SW480 (cell line): ENCODE data around the gene UBE4B.
"Not testable (repeated sequence)": the region's sequence is repeated elsewhere in the genome, so short reads cannot be mapped to it uniquely, and the experiment has no call there.

ENCODE experiments used
- DNase-seq: peaks from one replicate; pipeline ENCODE4 v3.0.0-alpha.2; 2016; ENCODE audit warnings: low spot score

UBE4B gene

GRCh38 chr1:10177876-10178275, 145.1 kb downstream of the UBE4B start:
- DNase-seq = no peak

GRCh38 chr1:10178597-10179405, 146.0 kb downstream of the UBE4B start:
- DNase-seq = no peak

- no peak for DNase-seq
Measured at GRCh38 chr1:10179406-10180091, 146.8 kb downstream of the UBE4B start.

- no peak for DNase-seq
Measured at GRCh38 chr1:10181154-10181553, 148.4 kb downstream of the UBE4B start.

DNA sequence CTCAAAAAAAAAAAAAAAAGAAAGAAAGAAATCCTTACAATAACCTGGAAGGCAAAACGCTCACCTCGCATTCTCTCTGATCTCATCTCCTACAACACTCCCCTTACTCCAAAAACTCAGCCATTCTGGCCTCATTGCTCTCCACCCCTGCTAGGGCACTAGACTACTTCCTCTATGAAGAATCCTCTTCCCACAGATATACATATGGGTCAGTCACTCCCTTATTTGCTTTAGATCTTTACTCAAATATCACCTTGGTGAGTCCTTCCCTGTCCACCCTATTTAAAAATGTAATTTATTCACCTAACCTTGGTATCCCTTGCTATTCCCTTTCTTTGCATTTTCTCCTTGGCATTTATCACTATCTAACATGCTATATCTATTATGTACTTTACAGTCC, 153.0 kb downstream of the UBE4B start:
- no peak for DNase-seq

GRCh38 chr1:10186331-10187025, 153.7 kb downstream of the UBE4B start:
- DNase-seq = no peak

DNA sequence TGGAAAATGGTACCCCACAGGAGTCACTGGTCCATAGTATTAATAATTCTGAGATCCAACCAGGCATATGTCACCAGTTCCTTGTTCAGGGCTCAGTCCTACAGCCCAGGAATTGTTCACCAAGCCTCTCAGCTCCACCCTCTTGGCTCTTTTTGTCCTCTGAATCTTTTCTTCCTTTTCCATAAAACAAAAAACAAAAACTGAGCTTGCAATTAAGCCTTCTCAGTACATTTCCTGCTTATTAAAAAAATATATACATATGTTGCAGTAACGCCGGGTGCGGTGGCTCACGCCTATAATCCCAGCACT, 154.2 kb downstream of the UBE4B start:
- no peak for DNase-seq

- no peak for DNase-seq
Measured at GRCh38 chr1:10188133-10188650, 155.4 kb downstream of the UBE4B start.

GRCh38 chr1:10189659-10190058, 156.9 kb downstream of the UBE4B start:
- DNase-seq = no peak

- DNase-seq = no peak
Measured at GRCh38 chr1:10192263-10192662, 159.5 kb downstream of the UBE4B start.

DNA sequence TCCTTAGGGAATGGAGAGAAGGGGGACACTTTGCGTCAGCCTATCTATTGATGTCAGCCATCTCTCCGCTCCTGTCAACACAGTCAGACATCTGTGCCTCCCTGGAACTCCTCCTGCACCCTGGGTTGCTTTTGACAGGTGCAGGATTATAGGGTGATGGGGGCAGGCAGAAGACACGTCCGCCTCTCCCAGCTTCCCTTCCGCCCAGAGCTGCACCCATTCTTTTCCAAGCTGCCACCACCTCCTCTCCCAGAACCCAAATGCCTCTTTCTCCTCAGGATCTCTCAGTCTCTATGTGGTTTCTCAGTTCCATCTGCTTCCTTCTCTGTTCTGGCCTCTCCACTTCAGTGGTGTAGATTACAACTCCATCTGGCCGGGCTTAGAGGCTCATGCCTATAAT, 160.5 kb downstream of the UBE4B start:
- no peak for DNase-seq

DNA sequence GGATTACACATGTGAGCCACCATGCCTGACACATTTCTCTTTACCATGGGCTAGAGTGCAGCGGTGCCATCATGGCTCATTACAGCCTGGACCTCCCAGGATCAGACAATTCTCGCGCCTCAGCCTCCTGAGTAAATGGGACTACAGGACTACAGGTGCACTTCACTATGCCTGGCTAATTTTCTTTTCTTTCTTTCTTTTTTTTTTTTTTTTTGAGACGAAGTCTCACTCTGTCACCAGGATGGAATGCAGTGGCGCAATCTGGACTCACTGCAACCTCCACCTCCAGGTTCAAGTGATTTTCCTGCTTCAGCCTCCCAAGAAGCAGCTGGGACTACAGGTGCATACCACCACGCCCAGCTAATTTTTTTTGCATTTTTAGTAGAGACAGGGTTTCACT, 162.8 kb downstream of the UBE4B start:
- no peak for DNase-seq

DNA sequence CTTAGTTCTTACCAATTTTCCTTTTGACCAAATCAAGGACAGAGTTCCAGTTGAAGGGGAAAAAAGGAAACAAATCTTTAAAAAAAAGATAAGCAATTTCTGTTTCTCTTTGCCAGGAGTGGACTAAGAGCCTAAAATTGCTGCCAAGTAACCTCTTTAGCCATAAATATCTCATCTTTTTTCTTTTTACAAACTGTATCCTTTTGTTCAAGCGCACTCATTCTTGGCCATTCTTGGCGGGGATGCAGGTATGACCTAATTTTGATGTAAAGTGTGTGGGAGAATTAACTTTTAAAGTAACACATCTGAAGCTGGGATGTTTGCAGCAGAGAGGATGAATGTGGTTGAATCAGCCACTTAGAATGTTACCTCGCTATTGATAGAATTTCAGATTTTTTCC, 164.2 kb downstream of the UBE4B start:
- DNase-seq = no peak

GRCh38 chr1:10200620-10201019, 167.9 kb downstream of the UBE4B start:
- DNase-seq = no peak

- no peak for DNase-seq
Measured at GRCh38 chr1:10204003-10204642, 171.4 kb downstream of the UBE4B start.

DNA sequence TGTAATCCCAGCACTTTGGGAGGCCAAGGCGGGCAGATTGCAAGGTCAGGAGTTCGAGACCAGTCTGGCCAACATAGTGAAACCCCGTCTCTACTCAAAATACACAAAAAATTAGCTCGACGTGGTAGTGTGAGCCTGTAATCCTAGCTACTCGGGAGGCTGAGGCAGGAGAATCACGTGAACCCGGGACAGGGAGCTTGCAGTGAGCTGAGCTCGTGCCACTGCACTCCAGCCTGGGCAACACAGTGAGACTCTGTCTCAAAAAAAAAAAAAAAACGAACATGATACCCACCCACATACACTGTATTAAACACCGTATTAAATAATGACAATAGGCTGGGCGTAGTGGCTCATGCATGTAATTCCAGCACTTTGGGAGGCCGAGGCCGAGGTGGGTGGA, 172.4 kb downstream of the UBE4B start:
- not testable (repeated sequence) for DNase-seq

GRCh38 chr1:10207810-10208209, 175.1 kb downstream of the UBE4B start:
- DNase-seq = no peak

DNA sequence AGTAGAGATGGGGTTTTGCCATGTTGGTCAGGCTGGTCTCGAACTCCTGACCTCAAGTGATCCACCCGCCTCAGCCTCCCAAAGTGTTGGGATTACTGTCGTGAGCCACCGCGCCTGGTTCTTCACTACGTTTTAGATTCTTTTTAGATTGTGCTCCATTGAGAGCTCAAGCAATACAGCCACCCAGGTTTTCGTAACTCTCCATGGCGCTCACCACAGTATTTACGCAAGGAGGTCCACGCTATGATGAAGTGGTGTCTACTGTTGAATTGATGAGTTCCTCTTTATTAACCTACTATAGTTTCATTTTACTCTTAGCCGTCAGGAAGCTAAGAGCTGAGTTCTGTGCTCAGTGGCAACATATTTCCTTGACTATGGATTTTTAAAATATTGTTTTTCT, 175.8 kb downstream of the UBE4B start:
- DNase-seq = no peak

DNA sequence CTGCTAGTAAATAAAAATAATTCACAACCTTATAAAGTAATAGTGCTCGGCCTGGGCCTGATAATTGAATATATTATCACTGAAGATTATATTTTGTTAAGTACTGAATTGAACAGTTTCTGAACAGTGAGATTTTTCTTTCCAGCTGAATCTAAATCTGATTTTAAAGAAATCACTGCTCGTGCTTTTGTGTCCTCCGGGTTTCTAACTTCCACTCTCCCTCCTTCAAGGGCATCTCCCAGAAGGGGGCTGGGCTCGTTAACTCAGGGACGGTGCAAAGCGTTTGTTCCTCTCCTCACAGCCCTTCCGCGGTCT, 176.8 kb downstream of the UBE4B start:
- no peak for DNase-seq

GRCh38 chr1:10209905-10210810, 177.4 kb downstream of the UBE4B start, which contains the start of gene KIF1B:
Gene KIF1B, plus strand, starts transcription at chr1:10210570. Its CDS starts 21,759 bp downstream, at chr1:10232329.
- DNase-seq = peak; percentile 97
